Measurements from ENCODE around the gene RPL10.

RPL10 gene

GRCh38 chrX:154417157-154417556, 19.0 kb downstream of the RPL10 start:
- TF ChIP-seq CTCF (IDR thresholded peaks at IDR 0.05): no peak

- TF ChIP-seq CTCF (IDR thresholded peaks at IDR 0.05): no peak
Observed at GRCh38 chrX:154419189-154419588, 21.0 kb downstream of the RPL10 start.

GRCh38 chrX:154419688-154420401, 21.7 kb downstream of the RPL10 start:
- no peak for TF ChIP-seq CTCF (IDR thresholded peaks at IDR 0.05)

GRCh38 chrX:154420402-154420756, 22.2 kb downstream of the RPL10 start:
- no peak for TF ChIP-seq CTCF (IDR thresholded peaks at IDR 0.05)

GRCh38 chrX:154426916-154427770, 29.0 kb downstream of the RPL10 start:
- TF ChIP-seq CTCF (IDR thresholded peaks at IDR 0.05): no peak

GRCh38 chrX:154428176-154429171, 30.3 kb downstream of the RPL10 start, which contains the start of gene ATP6AP1:
Gene ATP6AP1, plus strand, starts transcription at chrX:154428677. Its CDS starts 16 bp downstream, at chrX:154428693.
- TF ChIP-seq CTCF (IDR thresholded peaks at IDR 0.05): no peak

GRCh38 chrX:154429711-154430110, 31.5 kb downstream of the RPL10 start:
- TF ChIP-seq CTCF (IDR thresholded peaks at IDR 0.05): no peak

Data from LNCAP (cell line).